ENCODE measurements around the gene RECK.

GRCh38 chr9:36141761-36142160 is 105.0 kb downstream of the RECK start:
- TF ChIP-seq CTCF (IDR thresholded peaks at IDR 0.05) (no peak), POLR2A (IDR thresholded peaks at IDR 0.05) (no peak), EP300 (IDR thresholded peaks at IDR 0.05) (no peak)

All from tibial nerve (tissue), 4 donors.